HepG2 (cell line): ENCODE data around the gene CDC42BPG. TPM values are rescaled to one million over a fixed set of nuclear protein-coding genes. Genes with fewer than 3 reads are reported as not detected.
A peak's percentile ranks its signal among the peaks of the same experiment; 100 is the strongest.

Experiments used
- AHDC1 ChIP-seq: sonication (generic); formaldehyde crosslinking; IDR thresholded peaks from 2 replicates; pipeline ENCODE4 v1.5.1; 2020; ENCODE audit warnings: mild to moderate bottlenecking, missing genetic modification reagents, borderline replicate concordance
- ATF5 ChIP-seq: sonication (generic); formaldehyde crosslinking; IDR thresholded peaks from 2 replicates; pipeline ENCODE4 v1.4.0; 2020; ENCODE audit warnings: mild to moderate bottlenecking, low read depth, missing genetic modification reagents
- MIER3 ChIP-seq: IDR thresholded peaks from 2 replicates; pipeline ENCODE4 v1.6.1; 2016; ENCODE audit warnings: missing compliant biosample characterization, borderline replicate concordance
- POLR2AphosphoS5 ChIP-seq: IDR thresholded peaks from 2 replicates; pipeline ENCODE4 v1.6.1; 2012; ENCODE audit warnings: low read depth, low read length
- TIGD3 ChIP-seq: sonication (generic); formaldehyde crosslinking; IDR thresholded peaks from 2 replicates; pipeline ENCODE4 v1.5.1; 2020; ENCODE audit warnings: mild to moderate bottlenecking, missing genetic modification reagents, borderline replicate concordance
- U2AF1 ChIP-seq: fragments of 200-400 bp; formaldehyde crosslinking; optimal IDR thresholded peaks from 2 replicates; pipeline ENCODE3; 2017; ENCODE audit warnings: mild to moderate bottlenecking, low read depth, low read length
- XRCC5 ChIP-seq: fragments of 200-400 bp; formaldehyde crosslinking; optimal IDR thresholded peaks from 2 replicates; pipeline ENCODE3; 2017; ENCODE audit warnings: mild to moderate bottlenecking, low read length
- ZFAT ChIP-seq: sonication (generic); formaldehyde crosslinking; conservative IDR thresholded peaks from 2 replicates; pipeline ENCODE4 v1.8.1; 2023; ENCODE audit warnings: missing genetic modification reagents, inconsistent platforms
- ZNF20 ChIP-seq: sonication (generic); formaldehyde crosslinking; IDR thresholded peaks from 2 replicates; pipeline ENCODE4 v1.4.0; 2020; ENCODE audit warnings: mild to moderate bottlenecking, moderate library complexity, missing genetic modification reagents
- ZNF616 ChIP-seq: sonication (generic); formaldehyde crosslinking; IDR thresholded peaks from 2 replicates; pipeline ENCODE4 v1.5.0; 2020; ENCODE audit warnings: low read depth, mild to moderate bottlenecking, missing genetic modification reagents
- polyA plus RNA-seq, 8 experiments: library from polyadenylated mRNA; depleted of rRNA in 3 of 8; stranded (reverse) in 7 of 8; unstranded in 1 of 8; fragments of >200 nt; fragmentation: Illumina TruSeq in 4 of 8; extraction: Trizol in 4 of 8; gene quantifications; 2 replicates each; pipeline versions ENCODE4 v1.2.1 to v1.2.3, GENCODE V29; 2011 to 2016; ENCODE audit warnings: low read depth in 4 of 8, missing spikeins in 1 of 8, mixed read lengths in 1 of 8; ENCODE audit not compliant: insufficient read depth in 1 of 8
- total RNA-seq, 5 experiments: library from RNA; depleted of rRNA; stranded (reverse); fragments of >200 nt; fragmentation: Illumina TruSeq; extraction: Trizol; gene quantifications; 2 replicates each; pipeline ENCODE4 v1.2.3, GENCODE V29; 2016; ENCODE audit warnings: low read depth in 1 of 5

CDC42BPG gene
- total and polyA plus RNA-seq, 2 of the 13 experiments (the other 11 are each of a cell fraction or from before 2014, with no cell fraction given) = 0.55 to 1.4 TPM

GRCh38 chr11:64854534-64855502 lies 10.4 kb upstream of the CDC42BPG start (continued):
- TF ChIP-seq AHDC1 (CRISPR knock-in tag) (no peak), XRCC5 (peak; percentile 38), POLR2AphosphoS5 (no peak), ZNF20 (CRISPR knock-in tag) (no peak), ATF5 (no peak), U2AF1 (peak; percentile 45), ZNF616 (CRISPR knock-in tag) (no peak), MIER3 (CRISPR knock-in tag) (peak; percentile 70; the same call in 1 of the 2 replicates), ZFAT (no peak), TIGD3 (CRISPR knock-in tag) (no peak)
